Superior temporal gyrus (tissue), 1 donor: Measurements from ENCODE around the gene AGPAT4.
A peak's percentile ranks its signal among the peaks of the same experiment; 100 is the strongest.

Experiments used
- DNase-seq: peaks from one replicate; pipeline ENCODE4 v3.0.0-alpha.2; 2016; ENCODE audit errors: extremely low spot score

The AGPAT4 gene

DNA sequence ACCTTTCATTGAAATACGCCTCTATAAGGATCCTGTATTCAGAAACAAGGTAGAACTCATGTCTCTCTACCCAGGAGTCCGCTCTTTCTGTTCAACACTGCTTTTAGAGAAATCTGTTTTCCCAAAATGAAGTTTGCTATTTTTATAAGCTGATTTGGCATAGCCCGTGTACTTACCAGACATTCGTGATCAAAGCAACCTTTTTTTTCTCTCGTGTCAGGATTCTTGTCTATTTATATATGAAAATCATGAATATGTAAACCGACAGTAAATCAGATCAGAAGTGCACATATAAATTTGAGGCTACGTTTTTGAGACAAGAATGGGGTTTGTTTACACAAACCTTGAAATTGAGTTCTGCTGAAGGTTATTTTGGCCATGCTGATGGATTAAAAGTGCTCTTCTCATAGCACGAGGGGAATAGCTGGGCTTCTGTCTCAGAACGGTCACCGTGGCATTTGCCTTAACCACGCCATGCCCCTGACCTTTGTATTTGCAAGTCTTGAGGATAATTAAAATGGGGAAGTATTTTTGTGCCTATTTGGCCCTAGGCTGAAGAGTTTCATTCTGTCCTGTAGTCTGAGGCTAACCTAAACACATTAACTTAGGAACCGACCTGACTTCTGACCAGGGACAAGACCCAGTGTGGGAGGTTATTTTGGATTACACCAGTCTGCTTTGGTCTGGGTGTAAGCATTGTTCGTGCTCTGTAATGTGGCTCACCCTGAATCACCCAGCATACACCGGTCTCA lies 163.7 kb downstream of the AGPAT4 start:
- DNase-seq = peak; percentile 44

DNA sequence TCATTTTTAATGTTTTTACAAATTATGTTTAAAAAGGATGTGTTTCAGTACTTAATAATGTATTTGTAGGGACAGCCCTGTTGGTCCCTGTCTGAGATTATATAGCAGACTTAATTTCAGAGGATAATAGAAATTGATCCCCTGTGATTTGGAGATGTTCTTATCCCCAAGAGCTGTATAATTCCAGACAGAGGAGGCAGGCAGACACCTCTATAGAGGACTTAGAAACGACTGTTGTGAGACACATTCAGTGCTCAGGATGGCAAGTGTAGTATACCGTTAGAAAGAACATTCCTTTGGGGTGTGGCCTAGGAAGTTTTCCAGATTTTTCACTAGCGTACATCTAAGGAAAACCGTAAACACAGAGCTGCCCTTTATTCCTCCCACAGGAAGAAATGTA lies 164.5 kb downstream of the AGPAT4 start:
- DNase-seq = no peak

GRCh38 chr6:161108916-161109315 lies 164.9 kb downstream of the AGPAT4 start:
- DNase-seq = no peak

- DNase-seq = no peak
Observed at GRCh38 chr6:161107779-161108730, 165.8 kb downstream of the AGPAT4 start.

DNA sequence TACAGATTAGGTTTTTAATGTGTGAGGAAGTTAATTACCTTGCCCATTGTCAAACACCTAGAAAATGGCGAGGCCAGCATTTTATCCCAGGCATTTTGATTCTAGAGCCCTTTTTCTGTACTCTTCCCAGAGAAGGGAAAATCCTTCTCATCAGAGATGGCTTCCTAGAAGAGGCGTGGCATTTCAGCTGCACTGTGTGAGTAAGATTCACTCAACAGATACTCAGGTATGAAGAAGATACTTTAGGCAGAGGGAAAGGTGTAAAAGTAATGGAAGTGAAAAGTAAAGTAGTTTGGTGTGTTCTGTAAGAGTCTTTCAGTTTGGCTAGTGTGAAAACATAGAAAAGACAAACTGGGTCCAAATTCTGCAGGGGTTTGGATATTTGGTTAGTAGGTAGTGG lies 168.5 kb downstream of the AGPAT4 start:
- no peak for DNase-seq

DNA sequence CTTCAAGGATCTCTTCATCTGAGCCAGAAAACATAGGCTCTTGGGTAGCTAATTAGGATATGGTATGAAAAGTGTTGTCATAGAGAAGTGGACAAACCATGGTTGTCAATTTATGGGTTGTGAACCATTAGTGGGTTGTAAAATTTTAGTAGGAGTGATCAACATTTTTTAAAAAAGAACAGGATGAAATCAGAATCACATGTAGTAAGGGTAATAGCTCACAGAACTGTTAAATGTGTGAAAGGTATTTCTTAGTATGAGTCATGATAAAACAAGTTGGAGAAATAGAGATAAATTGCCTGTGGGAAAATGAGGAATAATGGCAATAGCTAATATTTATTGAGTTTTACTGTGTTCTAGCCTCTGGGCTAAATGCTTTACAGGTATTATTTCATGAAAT lies 168.9 kb downstream of the AGPAT4 start:
- no peak for DNase-seq

GRCh38 chr6:161103475-161103874 lies 170.4 kb downstream of the AGPAT4 start:
- DNase-seq = peak; percentile 39

DNA sequence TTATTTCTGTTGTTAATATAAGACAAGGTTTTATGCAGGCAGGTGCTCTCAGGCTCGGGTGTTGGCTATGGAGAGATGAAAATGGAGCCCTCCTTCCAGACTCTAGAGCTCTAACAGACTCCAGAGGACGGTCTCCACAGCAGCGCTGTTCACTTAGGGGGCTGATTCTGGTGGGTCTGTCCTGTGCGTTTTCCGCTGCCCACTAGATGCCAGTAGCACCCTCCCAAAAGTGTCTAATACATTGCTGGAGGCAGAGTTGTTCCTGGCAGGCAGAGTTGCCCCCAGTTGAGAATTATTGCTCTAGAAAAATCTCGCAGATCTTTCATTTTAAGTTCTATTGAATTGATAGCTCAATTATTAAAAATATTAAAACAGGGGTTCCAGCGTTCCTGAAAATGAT lies 172.3 kb downstream of the AGPAT4 start:
- peak; percentile 58 for DNase-seq

- DNase-seq = peak; percentile 81
Observed at GRCh38 chr6:161100072-161100471, 173.8 kb downstream of the AGPAT4 start.

DNA sequence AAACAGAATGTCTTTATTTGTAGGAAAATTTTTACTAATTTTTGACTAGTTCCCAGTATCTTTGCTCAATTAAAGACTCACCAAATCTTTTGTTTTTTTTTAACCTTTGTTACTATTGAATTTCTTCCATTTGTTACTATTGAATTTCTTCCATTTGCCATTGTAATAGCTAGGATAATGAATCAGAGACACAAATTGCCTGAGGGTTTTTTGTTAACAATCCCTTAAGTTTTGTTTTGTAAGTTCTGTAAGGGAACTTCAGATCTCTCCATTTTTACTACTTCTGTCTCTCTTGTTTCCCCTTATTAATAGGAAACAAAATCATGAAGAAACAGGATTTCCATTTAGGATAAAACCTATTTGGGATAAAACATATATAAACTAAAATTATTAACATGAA lies 177.9 kb downstream of the AGPAT4 start:
- no peak for DNase-seq

DNA sequence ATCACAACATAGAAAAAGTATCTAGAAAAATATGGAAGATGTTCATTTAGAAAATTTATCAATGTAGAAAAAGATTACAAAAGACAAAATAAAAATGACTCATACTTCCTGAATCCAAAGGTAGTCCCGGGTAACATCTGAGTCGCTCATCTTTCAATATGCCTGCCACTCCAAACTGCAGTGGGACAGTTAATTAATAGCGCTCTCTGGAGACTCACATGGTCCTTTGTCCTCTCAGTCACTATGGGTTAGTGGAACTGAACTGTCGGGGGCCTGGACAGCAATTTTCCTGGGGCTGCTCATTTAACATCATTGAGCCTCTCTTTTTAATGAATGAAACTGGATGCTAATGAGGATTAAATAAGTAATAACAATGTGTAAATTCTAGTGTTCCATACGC lies 178.9 kb downstream of the AGPAT4 start:
- no peak for DNase-seq

- no peak for DNase-seq
Observed at GRCh38 chr6:161091972-161092701, 181.7 kb downstream of the AGPAT4 start.

DNA sequence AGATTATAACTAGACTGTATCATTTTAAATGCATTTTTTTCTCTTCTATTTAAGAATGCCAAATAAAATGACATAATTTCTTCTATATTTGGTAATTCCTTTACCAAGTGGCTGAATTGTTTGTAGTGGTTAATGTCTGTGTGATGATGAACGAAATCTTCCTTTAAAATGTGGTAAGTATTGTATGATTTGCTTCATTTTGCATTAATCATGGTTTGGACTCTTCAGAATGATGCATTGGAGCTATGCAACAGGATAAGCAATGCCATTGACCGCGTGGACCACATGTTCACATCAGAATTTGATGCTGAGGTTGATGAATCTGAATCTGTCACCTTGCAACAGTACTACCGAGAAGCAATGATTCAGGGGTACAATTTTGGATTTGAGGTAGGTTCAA lies 182.7 kb downstream of the AGPAT4 start:
- no peak for DNase-seq

DNA sequence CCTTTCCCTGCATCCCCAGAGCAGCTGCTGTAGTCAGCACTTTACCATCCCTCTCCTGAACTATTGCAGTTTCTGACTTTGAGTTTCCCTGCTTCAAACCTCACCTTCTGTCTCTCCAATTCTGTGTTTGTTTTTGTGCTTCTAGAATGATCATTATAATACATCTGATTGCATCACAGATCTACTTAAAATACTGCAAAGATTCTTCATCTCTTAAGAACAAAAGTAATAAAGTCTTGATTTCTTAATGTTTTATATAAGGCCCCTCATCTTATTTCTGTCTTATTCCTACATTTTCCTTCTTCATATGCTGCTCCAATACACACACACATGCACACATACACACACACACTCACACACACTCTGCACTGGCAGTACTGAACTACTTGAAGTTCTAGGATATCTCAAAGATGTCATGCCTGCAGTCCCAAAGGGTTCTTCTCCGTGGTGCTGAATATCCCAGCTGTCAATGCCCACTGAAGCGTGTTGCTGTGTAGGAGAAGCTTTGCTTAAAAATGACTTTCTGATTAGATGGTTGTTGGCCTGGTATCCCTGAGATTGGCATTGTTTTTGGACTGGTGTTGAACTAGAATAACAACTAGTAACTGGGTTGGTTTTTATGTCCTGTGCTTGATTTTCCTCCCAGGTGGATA lies 185.1 kb downstream of the AGPAT4 start:
- DNase-seq = no peak

DNA sequence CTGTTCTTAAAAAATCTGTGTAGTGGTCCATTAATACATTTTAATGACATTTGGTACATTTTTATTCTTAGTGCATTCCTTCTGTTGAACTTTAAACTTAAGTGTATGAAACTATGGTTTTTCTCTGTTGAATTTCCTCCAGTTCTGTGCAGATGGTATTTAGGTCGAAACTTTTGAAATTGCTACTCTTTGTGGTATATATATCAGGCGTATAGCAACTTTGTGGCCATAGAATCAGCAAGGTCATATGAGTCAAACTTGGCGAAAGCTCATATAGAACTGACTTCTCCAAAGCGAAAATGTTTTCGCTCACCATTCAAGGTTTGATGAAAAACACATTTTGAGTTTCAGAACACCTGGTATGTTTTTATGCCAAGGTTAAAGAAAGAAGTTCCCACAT lies 188.6 kb downstream of the AGPAT4 start:
- DNase-seq = no peak

DNA sequence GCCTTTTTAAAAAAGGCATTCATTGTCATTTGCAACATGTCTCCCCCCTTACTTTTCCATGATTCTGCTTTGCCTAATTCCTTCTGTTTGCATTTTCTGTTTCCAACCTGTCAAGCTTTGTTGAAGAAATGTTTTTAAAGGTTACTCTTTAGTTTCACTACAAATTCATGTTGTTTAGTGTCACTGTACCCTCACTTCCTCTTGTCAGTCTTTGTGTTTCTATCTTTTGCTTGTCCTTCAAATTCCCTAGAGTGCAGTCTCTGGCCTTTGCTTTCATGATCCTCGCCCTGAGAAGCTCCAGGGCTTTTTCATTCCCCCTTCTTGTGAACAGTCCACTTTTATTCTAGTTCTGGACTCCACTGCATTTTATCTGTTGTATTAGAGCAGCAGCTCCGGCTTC lies 191.6 kb downstream of the AGPAT4 start:
- DNase-seq = no peak

GRCh38 chr6:161080263-161080970 lies 193.4 kb downstream of the AGPAT4 start:
- DNase-seq = no peak
